Activated T-helper 1 cell treated with anti-CD3 and anti-CD28 coated beads, Interleukin-2, amount 50 U/mL, for 16 hours (primary cell): Measurements from ENCODE around the gene TENT4A.

Experiments
- DNase-seq, 2 donors: peaks; one replicate each; pipeline ENCODE4 v3.0.0-alpha.2; 2020; ENCODE audit warnings: low read depth in 1 of 2, low spot score in 1 of 2

Gene TENT4A

DNA sequence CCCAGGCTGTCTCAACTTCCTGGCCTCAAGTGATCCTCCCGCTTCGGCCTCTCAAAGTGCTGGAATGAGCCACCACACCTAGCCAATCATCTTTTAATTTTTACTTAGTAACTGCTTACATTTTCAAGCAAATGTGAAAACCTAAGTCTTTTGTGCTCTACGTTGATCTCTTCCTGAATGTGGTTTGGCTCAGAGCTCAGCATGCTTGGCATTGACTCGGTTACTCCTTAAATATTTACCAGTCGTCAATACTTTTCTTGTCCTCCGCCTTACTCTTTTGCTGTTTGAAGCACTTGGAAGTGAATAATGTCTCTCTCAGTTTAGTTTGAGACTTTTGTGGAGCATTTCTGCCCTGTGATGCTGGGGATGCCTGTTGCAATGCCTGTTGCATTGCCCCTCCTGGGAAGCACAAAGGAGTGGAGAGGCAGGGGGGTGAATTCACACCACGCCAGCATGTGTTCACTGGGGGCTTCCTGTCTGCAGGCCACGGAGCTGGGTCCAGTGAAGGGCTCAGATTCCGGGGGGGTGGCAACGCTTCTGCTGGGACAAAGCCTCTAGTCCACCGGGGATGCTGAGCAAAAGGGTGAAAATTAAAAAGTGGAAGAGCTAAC lies 13.1 kb upstream of the TENT4A start:
- no peak for DNase-seq

DNA sequence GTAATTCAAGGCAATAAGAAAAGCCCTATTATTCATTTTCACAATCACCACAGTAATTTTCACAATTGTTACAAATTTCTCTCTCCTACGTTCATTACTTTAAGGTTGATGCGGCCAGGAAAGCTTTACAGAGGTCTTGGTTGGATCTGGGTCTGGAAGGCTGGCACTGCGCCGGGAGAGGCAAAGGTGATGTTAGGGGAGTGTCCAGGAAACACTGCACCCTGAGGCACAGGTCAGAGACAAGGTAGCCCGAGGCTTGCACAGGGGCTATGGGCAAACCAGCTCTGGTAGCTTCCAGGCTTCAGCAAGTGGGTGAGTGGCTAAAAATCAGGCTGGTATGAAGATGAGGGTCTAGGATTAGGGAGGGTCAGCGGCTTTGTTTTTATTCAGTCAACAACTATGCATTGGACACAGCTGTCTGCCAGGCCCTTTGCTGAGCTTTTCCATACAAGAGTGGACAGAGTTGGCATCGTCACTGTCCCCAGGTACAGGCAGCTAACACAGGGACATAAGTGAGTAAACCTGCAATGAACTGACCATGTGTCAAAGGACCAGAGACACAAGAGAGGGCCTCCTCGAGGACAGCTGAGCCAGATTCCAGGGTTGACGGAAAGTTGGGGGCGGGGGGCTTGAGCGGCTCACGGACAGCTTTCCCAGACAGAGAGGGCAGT lies 12.4 kb upstream of the TENT4A start:
- no peak for DNase-seq

DNA sequence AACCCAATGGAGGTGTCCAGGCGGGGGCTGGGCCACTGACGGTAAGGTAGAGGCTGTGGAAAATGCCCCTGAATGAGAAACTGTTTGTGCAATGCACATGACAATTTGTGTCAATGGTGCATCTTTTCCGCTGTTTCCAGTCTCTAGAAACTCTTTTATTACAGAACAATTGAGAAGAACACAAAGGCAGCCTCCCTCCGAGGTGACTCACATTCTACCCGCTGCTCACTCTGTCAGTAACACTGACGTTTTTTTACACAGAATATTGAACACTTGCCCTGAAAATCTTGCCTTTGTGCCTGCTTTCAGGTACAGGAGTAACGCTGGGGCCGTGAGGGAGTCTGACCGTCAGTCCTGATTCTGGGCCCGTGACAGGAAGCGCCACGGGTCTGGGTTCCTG lies 11.7 kb upstream of the TENT4A start:
- no peak for DNase-seq

DNA sequence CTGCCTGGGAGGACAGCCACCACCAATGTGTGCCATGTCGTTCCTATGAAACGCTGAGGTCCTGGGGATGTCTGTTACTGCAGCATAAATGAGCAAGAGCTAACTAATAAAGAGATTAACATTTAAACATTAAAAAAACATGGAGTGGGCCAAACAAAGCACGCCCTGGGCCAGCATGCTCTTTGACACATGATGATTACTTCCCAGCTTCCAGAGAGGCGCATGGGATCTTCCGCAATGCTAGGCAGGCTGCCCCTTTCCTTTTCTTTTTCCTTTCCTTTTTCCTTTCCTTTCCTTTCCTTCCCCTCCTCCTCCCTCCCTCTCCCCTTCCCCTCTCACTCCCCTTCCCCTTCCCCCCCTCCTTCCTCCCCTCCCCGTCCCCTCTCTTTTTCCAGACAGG lies 10.6 kb upstream of the TENT4A start:
- DNase-seq, result no peak

GRCh38 chr5:6703806-6704205 lies 9.4 kb upstream of the TENT4A start:
- no peak for DNase-seq

GRCh38 chr5:6704361-6704851 lies 8.8 kb upstream of the TENT4A start:
- no peak for DNase-seq

- no peak for DNase-seq
Observed at GRCh38 chr5:6705088-6705487, 8.1 kb upstream of the TENT4A start.

- DNase-seq, result no peak
Observed at GRCh38 chr5:6705959-6706358, 7.3 kb upstream of the TENT4A start.

DNA sequence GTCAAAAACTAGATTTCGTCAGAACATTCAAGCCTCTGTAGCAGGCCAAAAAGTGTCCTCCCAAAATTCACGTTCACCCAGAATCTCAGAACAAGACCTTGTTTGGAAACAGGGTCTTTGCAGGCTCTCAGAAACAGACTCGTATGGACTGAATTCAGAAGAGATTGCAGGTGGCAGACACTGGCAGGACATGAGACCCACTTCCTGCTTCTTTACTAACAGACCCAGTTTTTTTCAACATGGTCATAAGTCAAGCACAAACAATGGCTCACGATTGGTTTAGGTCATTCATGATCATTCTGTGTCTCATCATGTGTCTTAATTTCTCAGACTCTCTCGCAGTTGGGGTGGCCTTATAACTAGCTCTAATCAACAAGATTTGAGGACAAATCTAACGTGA lies 5.4 kb upstream of the TENT4A start:
- DNase-seq, result no peak

- no peak for DNase-seq
Observed at GRCh38 chr5:6708814-6709213, 4.4 kb upstream of the TENT4A start.

DNA sequence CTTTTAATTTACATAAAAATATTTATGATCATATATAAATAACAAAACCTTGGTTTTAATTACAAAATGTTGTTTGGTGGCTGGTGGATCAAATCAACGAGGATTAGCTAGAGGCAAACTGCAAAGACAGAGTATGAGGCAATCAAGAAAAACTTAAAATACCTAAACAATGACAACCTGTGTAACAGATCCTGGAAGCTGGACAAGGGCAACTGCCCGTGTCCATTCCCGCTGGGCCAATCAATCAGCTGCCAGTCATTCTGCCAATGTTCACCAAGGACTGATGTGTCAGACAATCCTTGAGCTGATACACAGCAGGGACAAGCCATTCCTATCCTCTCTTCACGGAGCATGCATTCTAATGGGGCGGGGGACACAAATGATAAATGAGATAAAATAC lies 3.2 kb upstream of the TENT4A start:
- no peak for DNase-seq

- no peak for DNase-seq
Observed at GRCh38 chr5:6710551-6711318, 2.5 kb upstream of the TENT4A start.

DNA sequence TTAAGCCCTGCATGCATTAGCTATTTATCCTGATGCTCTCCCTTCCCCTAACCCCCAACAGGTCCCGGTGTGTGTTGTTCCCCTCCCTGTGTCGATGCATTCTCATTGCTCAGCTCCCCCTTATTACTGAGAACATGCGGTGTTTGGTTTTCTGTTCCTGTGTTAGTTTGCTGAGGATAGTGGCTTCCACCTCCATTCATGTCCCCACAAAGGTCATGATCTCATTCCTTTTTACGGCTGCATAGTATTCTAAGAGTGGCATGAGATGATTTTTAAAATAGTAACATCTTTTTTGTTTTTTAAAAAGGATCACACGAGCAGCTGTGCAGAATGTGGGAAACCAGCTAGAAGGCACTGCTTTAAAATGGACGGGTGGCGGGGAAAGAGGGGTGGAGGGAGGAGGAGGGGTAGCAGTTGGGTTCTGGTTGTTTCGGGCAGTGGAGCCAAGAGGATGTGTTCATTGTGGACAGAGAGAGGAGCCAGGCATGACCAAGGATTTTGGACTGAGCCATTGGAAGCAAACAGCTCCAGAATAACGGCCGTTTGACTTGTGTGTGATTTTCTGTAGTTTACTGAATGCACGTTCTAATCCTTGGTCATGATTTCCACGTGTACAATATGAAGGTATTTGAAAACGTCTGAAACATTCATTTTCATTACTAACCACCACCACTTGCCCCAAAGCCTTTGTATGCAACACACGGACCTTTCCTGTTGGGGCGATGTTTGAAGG lies 1.7 kb upstream of the TENT4A start:
- no peak for DNase-seq

DNA sequence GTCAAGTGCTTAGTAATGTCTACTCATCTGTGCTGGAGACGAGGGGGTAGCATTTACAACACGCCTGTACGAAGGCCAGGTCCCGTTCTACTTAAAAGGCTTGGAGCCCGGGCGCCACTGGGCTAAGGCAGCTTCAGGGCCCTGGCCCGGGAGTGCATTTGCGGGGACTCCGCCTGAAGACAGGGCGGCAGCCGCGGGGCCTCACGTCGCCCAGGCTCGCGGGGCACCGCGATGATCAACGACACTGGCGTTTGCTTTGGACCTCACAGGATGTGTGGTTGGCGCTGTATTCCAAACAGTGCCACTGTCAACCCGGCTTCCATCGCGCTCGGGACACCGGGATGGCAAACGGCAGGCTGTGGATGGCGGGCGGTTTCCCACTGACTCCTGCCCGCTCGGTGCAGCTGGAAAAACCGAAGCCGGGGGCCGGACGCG lies 1.1 kb upstream of the TENT4A start:
- peak in 1 of 2 donors; percentile 33 for DNase-seq

GRCh38 chr5:6712577-6713273 lies 507 bp upstream of the TENT4A start:
- DNase-seq, result peak; percentile 94 to 97

- DNase-seq, result peak in 1 of 2 donors; percentile 15
Observed at GRCh38 chr5:6714226-6715041, 1.2 kb downstream of the TENT4A start.

DNA sequence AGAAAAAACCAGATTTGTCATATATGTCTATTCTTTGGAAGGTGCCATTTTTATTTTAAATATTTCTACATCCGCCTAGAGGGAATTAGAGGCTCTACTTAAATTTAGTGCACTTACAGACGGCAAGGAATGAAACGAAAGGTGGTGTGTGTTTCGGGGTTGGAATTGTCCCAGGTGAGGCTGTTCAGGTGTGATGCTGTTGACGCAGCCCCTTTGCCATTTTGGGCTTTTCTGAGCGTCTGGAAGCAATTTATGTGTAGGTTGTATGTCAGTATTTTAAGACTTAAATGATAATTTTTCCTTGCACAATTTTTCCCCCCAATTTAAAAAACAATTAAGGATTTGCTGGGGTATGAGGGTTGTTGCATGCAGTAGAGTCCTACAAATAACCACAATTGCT lies 2.0 kb downstream of the TENT4A start:
- DNase-seq, result no peak

GRCh38 chr5:6715758-6716628 lies 2.8 kb downstream of the TENT4A start:
- no peak for DNase-seq

- no peak for DNase-seq
Observed at GRCh38 chr5:6716629-6717149, 3.5 kb downstream of the TENT4A start.
